ENCODE results near the gene RYR1.

DNA sequence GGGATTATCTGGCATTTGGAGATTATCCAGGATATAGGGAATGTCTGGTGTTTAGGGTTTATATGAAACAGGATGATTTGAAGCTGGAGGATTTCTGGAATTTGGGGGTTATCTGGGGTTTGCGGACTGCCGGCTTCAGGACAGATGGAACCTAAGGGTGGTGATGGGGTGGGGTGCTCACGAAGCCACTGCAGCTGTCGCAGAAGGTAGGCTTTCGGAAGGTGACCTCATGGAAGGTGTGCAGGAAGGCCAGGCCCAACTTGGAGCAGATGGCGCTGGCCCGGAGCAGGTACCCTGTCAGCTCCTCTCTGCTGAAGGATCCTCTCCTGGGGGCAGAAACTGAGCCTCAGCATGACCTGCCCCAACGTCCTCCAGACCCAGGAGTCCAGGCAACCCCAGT, 21.0 kb upstream of the RYR1 start:
- no peak for TF ChIP-seq CTCF (IDR thresholded peaks at IDR 0.05; ENCODE audit: low read depth, low read length)
- TF ChIP-seq POLR2A (IDR thresholded peaks at IDR 0.05; ENCODE audit: extremely low read depth, insufficient read length) = no peak
- TF ChIP-seq, protein P1, sequence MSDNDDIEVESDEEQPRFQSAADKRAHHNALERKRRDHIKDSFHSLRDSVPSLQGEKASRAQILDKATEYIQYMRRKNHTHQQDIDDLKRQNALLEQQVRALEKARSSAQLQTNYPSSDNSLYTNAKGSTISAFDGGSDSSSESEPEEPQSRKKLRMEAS (IDR thresholded peaks at IDR 0.05; ENCODE audit: low read depth, low read length) = no peak
- no peak for TF ChIP-seq MYC (IDR thresholded peaks at IDR 0.05; ENCODE audit: low read depth, low read length)
